Caco-2 (cell line): ENCODE data around the gene MAP7D3. TPM values are rescaled to one million over a fixed set of nuclear protein-coding genes. Genes with fewer than 3 reads are reported as not detected.

ENCODE experiments used
- BruUV-seq: library from RNA; stranded (reverse); fragments of 400-500 nt; replicated peaks from 2 replicates; lab custom pipeline; 2021; lab: Mats Ljungman, UMichigan
- CTCF ChIA-PET: fragments of 300-600 bp; sonication (Branson Sonifier 250); formaldehyde crosslinking; loops from one replicate; lab custom pipeline; 2022; ENCODE audit warnings: antibody characterized with exemption; lab: Charles Lee
- POLR2A ChIA-PET: fragments of 300-600 bp; sonication (Branson Sonifier 250); formaldehyde crosslinking; loops from one replicate; lab custom pipeline; 2022; ENCODE audit warnings: antibody characterized with exemption; lab: Charles Lee
- DNase-seq, 2 experiments: peaks; one replicate each; pipeline versions ENCODE4 v3.0.0 to v3.0.0-alpha.2; 2020 to 2022
- H3K27me3 ChIP-seq: replicated peaks from 2 replicates; pipeline ENCODE4 v1.6.0; 2011; ENCODE audit warnings: low read length; ENCODE audit not compliant: control insufficient read depth, insufficient read depth
- H3K36me3 ChIP-seq: 2 replicates; pipeline ENCODE4 v1.5.1; 2011; ENCODE audit warnings: low read length; ENCODE audit not compliant: control insufficient read depth, insufficient read depth
- H3K4me1 ChIP-seq: fragments of 250-450 bp; sonication (Bioruptor Pico); 2 replicates; pipeline ENCODE4 v1.5.1; 2020; ENCODE audit warnings: mild to moderate bottlenecking
- H3K4me3 ChIP-seq: 2 replicates; pipeline ENCODE4 v1.5.1; 2011; ENCODE audit warnings: low read depth, mild to moderate bottlenecking, control low read depth, low read length
- H3K9me3 ChIP-seq: fragments of 250-450 bp; sonication (Bioruptor Pico); 2 replicates; pipeline ENCODE4 v1.5.1; 2020; ENCODE audit warnings: mild to moderate bottlenecking, moderate library complexity
- H3K27ac Mint-ChIP-seq: one replicate; pipeline ENCODE4 v1.8.0; 2022; ENCODE audit warnings: mixed read lengths; ENCODE audit not compliant: unreplicated experiment
- H3K27me3 Mint-ChIP-seq: one replicate; pipeline ENCODE4 v1.8.0; 2022; ENCODE audit warnings: mixed read lengths; ENCODE audit not compliant: insufficient read depth, unreplicated experiment
- H3K36me3 Mint-ChIP-seq: one replicate; pipeline ENCODE4 v1.8.0; 2022; ENCODE audit warnings: mild to moderate bottlenecking, mixed read lengths; ENCODE audit not compliant: insufficient read depth, unreplicated experiment
- H3K4me1 Mint-ChIP-seq: one replicate; pipeline ENCODE4 v1.8.0; 2022; ENCODE audit warnings: low read depth, mixed read lengths; ENCODE audit not compliant: unreplicated experiment
- H3K4me3 Mint-ChIP-seq: one replicate; pipeline ENCODE4 v1.8.0; 2022; ENCODE audit warnings: mild to moderate bottlenecking, moderate library complexity, mixed read lengths; ENCODE audit not compliant: unreplicated experiment
- H3K9me3 Mint-ChIP-seq: one replicate; pipeline ENCODE4 v1.8.0; 2022; ENCODE audit warnings: mixed read lengths; ENCODE audit not compliant: unreplicated experiment
- intact Hi-C: fragments of 100-400 bp; cut with micrococcal nuclease; formaldehyde crosslinking; loops from one replicate; pipeline ENCODE4 v1.10.0; 2022; ENCODE audit not compliant: unreplicated experiment
- total RNA-seq: library from RNA; stranded (reverse); gene quantifications from 2 replicates; pipeline ENCODE4 v1.2.3, GENCODE V29; 2022
- TF ChIP-seq, protein P1 (sequence below), 2 experiments: fragments of 200-600 bp in 1 of 2; IDR thresholded peaks; 1 replicate in 1 of 2; 2 replicates in 1 of 2; pipeline versions ENCODE4 v1.5.1 to v1.8.0; 2011 to 2022; ENCODE audit warnings: antibody characterized with exemption in 1 of 2, control low read depth in 1 of 2, inconsistent platforms in 1 of 2, low read depth in 1 of 2, low read length in 1 of 2, mild to moderate bottlenecking in 1 of 2, moderate library complexity in 1 of 2; ENCODE audit not compliant: insufficient read depth in 1 of 2, severe bottlenecking in 1 of 2, unreplicated experiment in 1 of 2

Gene MAP7D3
- total RNA-seq, 1 experiment from 2014 or later: 6.0 TPM

DNA sequence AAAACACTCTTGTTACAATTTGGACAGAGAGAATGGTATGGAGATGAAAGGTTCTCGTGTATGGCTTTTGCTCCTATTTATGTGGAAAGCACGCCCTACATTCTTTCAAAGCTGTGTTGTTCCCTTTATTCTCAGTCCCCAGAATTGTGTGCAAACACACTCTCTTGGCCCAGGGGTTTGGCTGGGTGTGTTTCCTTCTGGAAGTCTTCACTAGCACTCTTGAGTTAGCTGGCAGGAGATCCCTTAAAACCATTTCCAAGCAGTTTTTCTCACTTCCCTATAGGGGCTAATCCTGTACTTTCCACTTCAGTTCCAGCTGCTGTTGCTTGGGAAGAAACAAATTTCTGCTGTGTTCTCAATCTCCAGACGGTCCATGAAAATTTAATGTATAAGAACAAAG, 68.8 kb downstream of the MAP7D3 start:
- POLR2A ChIA-PET: no interaction called here
- TF ChIP-seq, protein P1, sequence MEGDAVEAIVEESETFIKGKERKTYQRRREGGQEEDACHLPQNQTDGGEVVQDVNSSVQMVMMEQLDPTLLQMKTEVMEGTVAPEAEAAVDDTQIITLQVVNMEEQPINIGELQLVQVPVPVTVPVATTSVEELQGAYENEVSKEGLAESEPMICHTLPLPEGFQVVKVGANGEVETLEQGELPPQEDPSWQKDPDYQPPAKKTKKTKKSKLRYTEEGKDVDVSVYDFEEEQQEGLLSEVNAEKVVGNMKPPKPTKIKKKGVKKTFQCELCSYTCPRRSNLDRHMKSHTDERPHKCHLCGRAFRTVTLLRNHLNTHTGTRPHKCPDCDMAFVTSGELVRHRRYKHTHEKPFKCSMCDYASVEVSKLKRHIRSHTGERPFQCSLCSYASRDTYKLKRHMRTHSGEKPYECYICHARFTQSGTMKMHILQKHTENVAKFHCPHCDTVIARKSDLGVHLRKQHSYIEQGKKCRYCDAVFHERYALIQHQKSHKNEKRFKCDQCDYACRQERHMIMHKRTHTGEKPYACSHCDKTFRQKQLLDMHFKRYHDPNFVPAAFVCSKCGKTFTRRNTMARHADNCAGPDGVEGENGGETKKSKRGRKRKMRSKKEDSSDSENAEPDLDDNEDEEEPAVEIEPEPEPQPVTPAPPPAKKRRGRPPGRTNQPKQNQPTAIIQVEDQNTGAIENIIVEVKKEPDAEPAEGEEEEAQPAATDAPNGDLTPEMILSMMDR (IDR thresholded peaks at IDR 0.05; ENCODE audit: insufficient read depth in 1 of 2, low read depth in 1 of 2, low read length in 1 of 2, severe bottlenecking in 1 of 2, unreplicated experiment in 1 of 2): no peak
- BruUV-seq: no TSS peak
- Mint-ChIP-seq H3K27me3 (no peaks in the 10 kb centered on the region), H3K4me3 (no peak overlapping the region), H3K27ac (no peak overlapping the region), H3K4me1 (no peaks in the 10 kb centered on the region), H3K9me3 (no peaks in the 10 kb centered on the region), H3K36me3 (no peaks in the 10 kb centered on the region)
- Histone ChIP-seq H3K4me1 (no peaks in the 10 kb centered on the region), H3K36me3 (no peaks in the 10 kb centered on the region), H3K4me3 (no peak overlapping the region), H3K27me3 (no peaks in the 10 kb centered on the region), H3K9me3 (no peaks in the 10 kb centered on the region)
- intact Hi-C loops: no loop called here
- DNase-seq: no peak
- CTCF ChIA-PET: no interaction called here

DNA sequence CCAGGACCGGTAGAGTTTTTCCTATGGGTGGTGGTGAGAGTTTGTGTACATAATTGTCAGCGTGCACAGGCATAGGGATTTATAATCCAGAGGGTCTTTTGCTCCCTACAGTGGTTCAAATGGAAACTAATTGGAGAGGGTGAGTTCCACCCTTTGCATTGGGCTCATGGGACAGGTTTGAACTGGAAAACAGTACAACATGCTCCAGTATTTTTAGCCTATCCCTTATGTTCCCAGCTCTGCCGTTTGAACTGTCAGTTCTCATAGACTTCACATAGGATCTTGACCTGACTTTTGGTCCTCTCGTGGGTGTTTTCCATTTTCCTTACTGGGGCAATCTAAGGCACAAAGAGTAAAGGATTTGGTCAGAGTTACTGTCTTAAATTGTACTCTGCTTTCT, 72.1 kb downstream of the MAP7D3 start:
- Mint-ChIP-seq H3K4me1 (no peaks in the 10 kb centered on the region), H3K9me3 (no peaks in the 10 kb centered on the region), H3K4me3 (no peak overlapping the region), H3K36me3 (no peaks in the 10 kb centered on the region), H3K27me3 (no peaks in the 10 kb centered on the region), H3K27ac (no peak overlapping the region)
- intact Hi-C loops: no loop called here
- no peaks in the 10 kb centered on the region for H3K27me3 ChIP-seq
- POLR2A ChIA-PET: no interaction called here
- TF ChIP-seq, protein P1 (IDR thresholded peaks at IDR 0.05; ENCODE audit: insufficient read depth in 1 of 2, low read depth in 1 of 2, low read length in 1 of 2, severe bottlenecking in 1 of 2, unreplicated experiment in 1 of 2): no peak
- no TSS peak for BruUV-seq
- no peak for DNase-seq
- H3K4me1 ChIP-seq: no peaks in the 10 kb centered on the region
- no peaks in the 10 kb centered on the region for H3K36me3 ChIP-seq
- H3K9me3 ChIP-seq: no peaks in the 10 kb centered on the region
- H3K4me3 ChIP-seq: no peak overlapping the region
- CTCF ChIA-PET: no interaction called here

DNA sequence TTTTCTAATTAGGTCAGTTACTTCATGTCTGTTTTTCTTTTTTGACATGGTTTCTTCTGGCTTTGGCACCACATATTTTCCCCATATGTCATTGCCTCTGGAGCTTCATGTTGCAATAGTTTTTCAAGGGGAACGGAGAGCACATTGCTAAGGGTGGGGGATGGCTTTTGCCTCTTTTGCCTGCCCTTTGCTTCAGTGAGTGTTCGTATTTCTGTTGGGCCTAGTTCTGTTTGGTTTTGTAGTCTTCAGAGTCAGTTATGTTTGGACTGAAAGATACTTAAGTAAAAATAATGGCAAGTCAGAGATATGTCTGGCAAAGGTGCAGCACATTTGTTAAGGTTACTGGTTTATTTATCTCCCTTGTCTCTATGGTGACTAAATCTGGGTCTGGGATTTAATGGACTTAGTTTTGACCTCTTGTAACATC, 74.8 kb downstream of the MAP7D3 start:
- ChIA-PET POLR2A (no interaction called here), CTCF (no interaction called here)
- H3K36me3 Mint-ChIP-seq: no peaks in the 10 kb centered on the region
- Histone ChIP-seq H3K36me3 (no peaks in the 10 kb centered on the region), H3K4me3 (no peak overlapping the region), H3K4me1 (no peaks in the 10 kb centered on the region), H3K27me3 (no peaks in the 10 kb centered on the region), H3K9me3 (no peaks in the 10 kb centered on the region)
- BruUV-seq: no TSS peak
- H3K9me3 Mint-ChIP-seq: no peaks in the 10 kb centered on the region
- H3K4me3 Mint-ChIP-seq: no peak overlapping the region
- no peaks in the 10 kb centered on the region for H3K27me3 Mint-ChIP-seq
- no peak overlapping the region for H3K27ac Mint-ChIP-seq
- intact Hi-C loops: no loop called here
- DNase-seq: no peak
- H3K4me1 Mint-ChIP-seq: no peaks in the 10 kb centered on the region
- TF ChIP-seq, protein P1 (IDR thresholded peaks at IDR 0.05; ENCODE audit: insufficient read depth in 1 of 2, low read depth in 1 of 2, low read length in 1 of 2, severe bottlenecking in 1 of 2, unreplicated experiment in 1 of 2): no peak
